HEK293 (cell line): ENCODE data around the gene SLC1A1.
"Not testable (repeated sequence)": the region's sequence is repeated elsewhere in the genome, so short reads cannot be mapped to it uniquely, and the experiment has no call there.

Experiments
- CTCF ChIA-PET: fragments of 350-600 bp; formaldehyde crosslinking; extraction: SDS; loops from one replicate; lab custom pipeline; 2021; ENCODE audit warnings: antibody characterized with exemption; lab: Yijun Ruan, JAX
- POLR2A ChIA-PET: fragments of 300-600 bp; formaldehyde crosslinking; extraction: SDS; loops from one replicate; lab custom pipeline; 2020; ENCODE audit warnings: antibody characterized with exemption, inconsistent platforms; lab: Yijun Ruan, JAX
- H3K27ac ChIP-seq: fragments of 200-500 bp; sonication (Bioruptor generic); 2 replicates; pipeline ENCODE4 v1.5.1; 2014; ENCODE audit warnings: low read depth, low read length, control low read depth, inconsistent platforms; ENCODE audit errors: extremely low read depth
- H3K36me3 ChIP-seq, 2 experiments: fragments of 200-500 bp in 1 of 2; sonication (Bioruptor generic) in 1 of 2; 1 replicate in 1 of 2; 2 replicates in 1 of 2; pipeline ENCODE4 v1.5.1; 2014 to 2017; ENCODE audit warnings: inconsistent platforms in 2 of 2, low read length in 2 of 2; ENCODE audit not compliant: control insufficient read depth in 2 of 2, insufficient read depth in 1 of 2
- H3K4me1 ChIP-seq: fragments of 200-500 bp; sonication (Bioruptor generic); 2 replicates; pipeline ENCODE4 v1.5.1; 2014; ENCODE audit warnings: mild to moderate bottlenecking, low read length, inconsistent platforms; ENCODE audit not compliant: control insufficient read depth, insufficient read depth
- H3K4me3 ChIP-seq: 2 replicates; pipeline ENCODE4 v1.5.1; 2011; ENCODE audit warnings: low read depth, mild to moderate bottlenecking, control low read depth, low read length, moderate library complexity
- H3K9me3 ChIP-seq: fragments of 200-500 bp; sonication (Bioruptor generic); 2 replicates; pipeline ENCODE4 v1.5.1; 2014; ENCODE audit warnings: low read depth, low read length, inconsistent platforms; ENCODE audit not compliant: control insufficient read depth, insufficient read depth
- KLF7 ChIP-seq: fragments of 450-650 bp; formaldehyde crosslinking; IDR thresholded peaks from 2 replicates; pipeline ENCODE4 v1.5.1; 2016; ENCODE audit warnings: missing biosample characterization, missing genetic modification characterization, borderline replicate concordance
- PRDM4 ChIP-seq: fragments of 450-650 bp; formaldehyde crosslinking; IDR thresholded peaks from 2 replicates; pipeline ENCODE4 v1.5.1; 2017; ENCODE audit warnings: missing biosample characterization, missing genetic modification characterization
- SP3 ChIP-seq: fragments of 450-650 bp; formaldehyde crosslinking; IDR thresholded peaks from 2 replicates; pipeline ENCODE4 v1.5.1; 2016; ENCODE audit warnings: missing biosample characterization, missing genetic modification characterization
- ZBTB17 ChIP-seq: fragments of 450-650 bp; formaldehyde crosslinking; IDR thresholded peaks from 2 replicates; pipeline ENCODE4 v1.5.1; 2016; ENCODE audit warnings: missing biosample characterization, missing genetic modification characterization
- ZBTB7A ChIP-seq: fragments of 450-650 bp; formaldehyde crosslinking; IDR thresholded peaks from 2 replicates; pipeline ENCODE4 v1.5.1; 2016; ENCODE audit warnings: low read depth, missing biosample characterization, missing genetic modification characterization
- ZNF114 ChIP-seq: fragments of 450-650 bp; formaldehyde crosslinking; IDR thresholded peaks from 2 replicates; pipeline ENCODE4 v1.5.0; 2017; ENCODE audit warnings: missing biosample characterization, missing genetic modification characterization
- ZNF146 ChIP-seq: fragments of 450-650 bp; formaldehyde crosslinking; IDR thresholded peaks from 2 replicates; pipeline ENCODE4 v1.5.1; 2016; ENCODE audit warnings: missing biosample characterization, missing genetic modification characterization
- ZNF221 ChIP-seq: fragments of 450-650 bp; formaldehyde crosslinking; IDR thresholded peaks from 2 replicates; pipeline ENCODE4 v1.5.1; 2017; ENCODE audit warnings: missing biosample characterization, missing genetic modification characterization, borderline replicate concordance
- ZNF274 ChIP-seq, 2 experiments: fragments of 200-500 bp in 1 of 2; fragments of 450-650 bp in 1 of 2; sonication (Bioruptor generic) in 1 of 2; formaldehyde crosslinking in 1 of 2; IDR thresholded peaks; 2 replicates each; pipeline versions ENCODE4 v1.5.1 to v1.6.1; 2014 to 2016; ENCODE audit warnings: borderline replicate concordance in 1 of 2, inconsistent platforms in 1 of 2, low read length in 1 of 2, missing biosample characterization in 1 of 2, missing genetic modification characterization in 1 of 2
- ZNF335 ChIP-seq: fragments of 450-650 bp; formaldehyde crosslinking; conservative IDR thresholded peaks from 2 replicates; pipeline ENCODE4 v1.5.1; 2016; ENCODE audit warnings: missing biosample characterization, missing genetic modification characterization
- ZNF366 ChIP-seq: fragments of 450-650 bp; formaldehyde crosslinking; conservative IDR thresholded peaks from 2 replicates; pipeline ENCODE4 v1.5.1; 2016; ENCODE audit warnings: missing biosample characterization, missing genetic modification characterization
- ZNF473 ChIP-seq: fragments of 450-650 bp; formaldehyde crosslinking; IDR thresholded peaks from 2 replicates; pipeline ENCODE4 v1.5.1; 2017; ENCODE audit warnings: missing biosample characterization, missing genetic modification characterization
- ZNF48 ChIP-seq: fragments of 450-650 bp; formaldehyde crosslinking; IDR thresholded peaks from 2 replicates; pipeline ENCODE4 v1.5.1; 2016; ENCODE audit warnings: missing biosample characterization, missing genetic modification characterization
- ZNF521 ChIP-seq: fragments of 450-650 bp; formaldehyde crosslinking; IDR thresholded peaks from 2 replicates; pipeline ENCODE4 v1.5.1; 2017; ENCODE audit warnings: missing biosample characterization, mild to moderate bottlenecking, missing genetic modification characterization
- ZNF549 ChIP-seq: fragments of 450-650 bp; IDR thresholded peaks from 2 replicates; pipeline ENCODE4 v1.5.1; 2018; ENCODE audit warnings: missing biosample characterization, missing genetic modification characterization, mild to moderate bottlenecking, inconsistent platforms, moderate library complexity
- ZNF629 ChIP-seq: fragments of 450-650 bp; formaldehyde crosslinking; IDR thresholded peaks from 2 replicates; pipeline ENCODE4 v1.5.1; 2017; ENCODE audit warnings: missing biosample characterization, missing genetic modification characterization
- ZNF701 ChIP-seq: fragments of 450-650 bp; formaldehyde crosslinking; IDR thresholded peaks from 2 replicates; pipeline ENCODE4 v1.5.1; 2016; ENCODE audit warnings: missing biosample characterization, missing genetic modification characterization
- ZNF747 ChIP-seq: fragments of 450-650 bp; formaldehyde crosslinking; IDR thresholded peaks from 2 replicates; pipeline ENCODE4 v1.5.1; 2016; ENCODE audit warnings: missing biosample characterization, missing genetic modification characterization
- ZSCAN23 ChIP-seq: fragments of 450-650 bp; formaldehyde crosslinking; IDR thresholded peaks from 2 replicates; pipeline ENCODE4 v1.5.1; 2016; ENCODE audit warnings: missing biosample characterization, missing genetic modification characterization
- TF ChIP-seq, protein P1 (sequence below): fragments of 450-650 bp; formaldehyde crosslinking; IDR thresholded peaks from 2 replicates; pipeline ENCODE4 v1.5.0; 2017; ENCODE audit warnings: missing biosample characterization, missing genetic modification characterization, borderline replicate concordance

The SLC1A1 gene

DNA sequence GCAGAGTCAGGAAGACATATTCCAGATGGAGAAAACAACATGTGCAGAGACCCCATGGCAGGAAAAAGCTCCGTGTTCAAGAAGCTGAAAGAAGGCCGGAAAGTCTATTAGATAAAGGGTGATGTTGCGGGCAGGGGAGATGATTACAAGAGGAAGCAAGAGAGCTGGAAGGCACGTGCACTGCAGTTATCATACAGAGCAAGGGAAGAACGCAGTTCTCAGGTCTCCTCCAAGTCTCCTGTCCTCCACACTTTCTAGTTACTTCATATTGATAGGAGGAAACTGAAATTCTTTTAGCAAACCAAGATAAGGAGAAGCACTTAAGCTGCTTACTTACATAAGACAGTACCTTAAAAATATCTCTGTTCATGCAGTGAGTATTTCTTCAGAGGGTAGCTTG is 113.6 kb downstream of the SLC1A1 start (continued):
- TF ChIP-seq, protein P1, sequence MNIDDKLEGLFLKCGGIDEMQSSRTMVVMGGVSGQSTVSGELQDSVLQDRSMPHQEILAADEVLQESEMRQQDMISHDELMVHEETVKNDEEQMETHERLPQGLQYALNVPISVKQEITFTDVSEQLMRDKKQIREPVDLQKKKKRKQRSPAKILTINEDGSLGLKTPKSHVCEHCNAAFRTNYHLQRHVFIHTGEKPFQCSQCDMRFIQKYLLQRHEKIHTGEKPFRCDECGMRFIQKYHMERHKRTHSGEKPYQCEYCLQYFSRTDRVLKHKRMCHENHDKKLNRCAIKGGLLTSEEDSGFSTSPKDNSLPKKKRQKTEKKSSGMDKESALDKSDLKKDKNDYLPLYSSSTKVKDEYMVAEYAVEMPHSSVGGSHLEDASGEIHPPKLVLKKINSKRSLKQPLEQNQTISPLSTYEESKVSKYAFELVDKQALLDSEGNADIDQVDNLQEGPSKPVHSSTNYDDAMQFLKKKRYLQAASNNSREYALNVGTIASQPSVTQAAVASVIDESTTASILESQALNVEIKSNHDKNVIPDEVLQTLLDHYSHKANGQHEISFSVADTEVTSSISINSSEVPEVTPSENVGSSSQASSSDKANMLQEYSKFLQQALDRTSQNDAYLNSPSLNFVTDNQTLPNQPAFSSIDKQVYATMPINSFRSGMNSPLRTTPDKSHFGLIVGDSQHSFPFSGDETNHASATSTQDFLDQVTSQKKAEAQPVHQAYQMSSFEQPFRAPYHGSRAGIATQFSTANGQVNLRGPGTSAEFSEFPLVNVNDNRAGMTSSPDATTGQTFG (tag by site-specific recombination), result no peak
- TF ChIP-seq ZBTB7A (tag by site-specific recombination), result no peak
- TF ChIP-seq ZNF366 (tag by site-specific recombination), result no peak

- ChIA-PET CTCF (interaction anchor here (0.6 to 2.9 kb wide), 37 partner anchors 9 to 384 kb away, joined by 3 to 33 read pairs (median 4); partner anchors contain the start of genes PLPP6, SLC1A1 and SPATA6L), POLR2A (no interaction called here)
- no peaks in the 10 kb centered on the region for H3K4me1 ChIP-seq
- no peak overlapping the region for H3K4me3 ChIP-seq
- peaks cover 0 to 16% of the 10 kb centered on the region in 2 experiments; a peak in 1 of 3 replicates for H3K36me3 ChIP-seq
- H3K27ac ChIP-seq, result no peak overlapping the region
- TF ChIP-seq ZBTB17 (tag by site-specific recombination) (peak; percentile 71), ZNF114 (tag by site-specific recombination) (no peak)
- no peaks in the 10 kb centered on the region for H3K9me3 ChIP-seq
Measured at GRCh38 chr9:4604678-4605095, 114.4 kb downstream of the SLC1A1 start.

GRCh38 chr9:4606033-4606432 is 115.8 kb downstream of the SLC1A1 start:
- H3K9me3 ChIP-seq, POLR2A ChIA-PET, H3K27ac ChIP-seq, H3K4me3 ChIP-seq, H3K4me1 ChIP-seq: not testable (repeated sequence)
- CTCF ChIA-PET, result interaction anchor here (0.7 to 2.9 kb wide), 2 partner anchors 14 to 113 kb away, joined by 3 to 20 read pairs; no protein-coding TSS in a partner anchor
- H3K36me3 ChIP-seq, result peaks cover 0 to 16% of the 10 kb centered on the region in 2 experiments; a peak in 1 of 3 replicates

- Histone ChIP-seq H3K4me1 (peaks cover 3% of the 10 kb centered on the region; the same call in 1 of the 2 replicates), H3K27ac (no peak overlapping the region)
- CTCF ChIA-PET, result interaction anchor here (0.6 to 1.3 kb wide), 4 partner anchors 10 to 288 kb away, joined by 3 to 10 read pairs (median 4); partner anchors contain the start of gene SPATA6L
- no peak for TF ChIP-seq ZSCAN23 (tag by site-specific recombination)
- TF ChIP-seq ZNF549 (tag by site-specific recombination), result no peak
- no peak for TF ChIP-seq ZNF335 (tag by site-specific recombination)
- no peak for TF ChIP-seq ZNF221
- no peak for TF ChIP-seq ZNF747 (tag by site-specific recombination)
- TF ChIP-seq ZNF473 (tag by site-specific recombination), result no peak
- TF ChIP-seq ZNF629 (tag by site-specific recombination), result no peak
- no peak for TF ChIP-seq ZNF274 (IDR thresholded peaks at IDR 0.05; ENCODE audit: low read length)
- TF ChIP-seq ZNF274 (tag by site-specific recombination; IDR thresholded peaks at IDR 0.05; ENCODE audit: borderline replicate concordance), result no peak
- no peak for TF ChIP-seq SP3
- no peak for TF ChIP-seq ZNF521 (tag by site-specific recombination)
- TF ChIP-seq ZNF146 (tag by site-specific recombination), result no peak
- no peak for TF ChIP-seq ZNF48
- no peak for TF ChIP-seq KLF7
- no peak for TF ChIP-seq PRDM4 (tag by site-specific recombination)
- TF ChIP-seq ZNF701 (tag by site-specific recombination), result no peak
- TF ChIP-seq, all 188 proteins: peak for 0
- POLR2A ChIA-PET, result no interaction called here
- H3K4me3 ChIP-seq, result no peak overlapping the region
- H3K9me3 ChIP-seq, result no peaks in the 10 kb centered on the region
- no peaks in the 10 kb centered on the region for H3K36me3 ChIP-seq
Measured at GRCh38 chr9:4614627-4615026, 124.4 kb downstream of the SLC1A1 start.
